GM21390 (cell line): Measurements from ENCODE around the gene C6orf132.
"Not testable (repeated sequence)": the region's sequence is repeated elsewhere in the genome, so short reads cannot be mapped to it uniquely, and the experiment has no call there.

ENCODE experiments used
- ATAC-seq: cut with Tn5 transposase; IDR thresholded peaks from one replicate; pipeline ENCODE4 v1.9.1; 2021; ENCODE audit not compliant: unreplicated experiment

The C6orf132 gene

DNA sequence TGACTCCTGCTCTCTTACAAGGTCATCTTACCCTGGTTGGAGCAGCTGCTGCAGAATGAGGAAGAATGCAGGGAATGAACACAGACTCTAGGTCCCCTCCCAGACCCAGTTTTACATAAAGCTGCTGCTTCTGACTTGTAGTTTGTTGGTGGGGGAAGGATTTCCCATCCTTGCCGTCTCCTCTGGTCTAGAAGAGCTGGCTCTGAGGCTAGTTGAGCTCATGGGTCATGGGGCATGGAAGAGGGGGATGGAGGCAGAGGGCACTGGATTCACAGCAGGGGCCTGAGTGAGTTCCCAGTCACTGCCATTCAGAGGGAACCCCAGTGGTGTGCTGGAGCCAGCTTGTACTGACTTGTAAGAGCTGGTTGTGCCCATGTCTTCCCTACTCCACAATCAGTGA is 21.6 kb upstream of the C6orf132 start:
- no peak for ATAC-seq

DNA sequence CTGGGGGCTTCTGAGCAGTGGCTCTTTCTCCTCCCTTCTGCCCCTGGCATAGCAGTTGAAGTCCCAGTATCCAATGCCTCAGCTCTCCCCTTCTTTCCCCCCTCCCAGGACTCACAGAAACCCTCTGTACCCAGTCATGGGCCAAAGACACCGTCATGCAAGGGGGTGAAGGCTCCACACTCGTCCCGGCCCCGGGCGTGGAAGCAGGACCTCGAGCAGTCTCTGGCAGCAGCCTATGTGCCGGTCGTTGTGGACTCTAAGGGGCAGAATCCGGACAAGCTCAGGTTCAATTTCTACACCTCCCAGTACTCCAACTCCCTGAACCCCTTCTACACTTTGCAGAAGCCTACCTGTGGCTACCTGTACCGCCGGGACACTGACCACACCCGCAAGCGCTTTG is 20.4 kb upstream of the C6orf132 start:
- no peak for ATAC-seq

DNA sequence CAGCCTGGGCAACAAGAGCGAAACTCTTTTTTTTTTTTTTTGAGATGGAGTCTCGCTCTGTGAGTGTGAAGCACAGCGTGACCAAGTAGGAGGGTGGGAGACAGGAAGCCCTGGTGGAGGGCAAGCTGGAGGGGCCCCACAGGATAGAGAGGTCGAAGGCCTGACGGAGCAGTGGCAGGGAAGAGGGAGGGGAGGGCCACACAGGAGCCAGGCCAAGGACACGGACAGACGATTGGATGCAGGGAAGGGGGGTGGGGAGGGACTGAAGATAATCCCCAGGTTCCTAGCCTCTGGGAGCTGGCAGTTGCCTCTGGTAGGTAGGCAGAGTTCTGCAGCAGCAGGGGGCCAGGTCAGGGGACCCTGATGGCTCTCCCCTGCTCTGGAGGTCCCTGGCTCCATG is 20.0 kb upstream of the C6orf132 start:
- no peak for ATAC-seq

DNA sequence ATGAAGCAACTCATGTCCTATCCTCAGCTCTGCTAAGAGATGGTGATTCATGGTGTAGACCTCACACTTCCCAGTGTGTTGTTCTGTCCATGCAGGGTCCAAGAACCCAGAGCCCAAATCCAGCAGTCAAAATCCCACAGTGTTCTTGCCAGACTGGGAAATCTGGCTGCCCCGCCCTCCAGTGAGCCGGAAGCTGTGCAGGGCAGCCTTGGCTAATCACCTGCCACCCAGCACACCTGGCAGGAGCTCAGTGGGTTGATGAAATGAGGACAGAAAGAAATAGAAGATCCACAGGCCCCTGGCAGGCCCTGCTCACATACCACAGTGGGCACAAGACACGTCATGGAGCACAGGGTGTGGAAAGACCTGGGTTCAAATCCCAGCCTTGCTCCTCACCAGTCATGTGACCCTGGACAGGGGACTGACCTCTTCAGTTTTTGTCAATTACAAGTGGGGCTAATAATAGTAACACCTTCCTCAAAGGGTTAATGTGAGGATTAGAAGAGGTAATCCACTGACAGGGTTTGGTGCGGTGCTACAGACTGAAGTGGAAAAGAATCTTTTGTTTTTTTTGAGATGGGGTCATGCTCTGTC is 17.1 kb upstream of the C6orf132 start:
- ATAC-seq, result no peak

GRCh38 chr6:42158631-42159030 is 16.2 kb upstream of the C6orf132 start:
- ATAC-seq, result no peak

- ATAC-seq, result no peak
These were observed 15.6 kb upstream of the C6orf132 start for GRCh38 chr6:42158011-42158410.

DNA sequence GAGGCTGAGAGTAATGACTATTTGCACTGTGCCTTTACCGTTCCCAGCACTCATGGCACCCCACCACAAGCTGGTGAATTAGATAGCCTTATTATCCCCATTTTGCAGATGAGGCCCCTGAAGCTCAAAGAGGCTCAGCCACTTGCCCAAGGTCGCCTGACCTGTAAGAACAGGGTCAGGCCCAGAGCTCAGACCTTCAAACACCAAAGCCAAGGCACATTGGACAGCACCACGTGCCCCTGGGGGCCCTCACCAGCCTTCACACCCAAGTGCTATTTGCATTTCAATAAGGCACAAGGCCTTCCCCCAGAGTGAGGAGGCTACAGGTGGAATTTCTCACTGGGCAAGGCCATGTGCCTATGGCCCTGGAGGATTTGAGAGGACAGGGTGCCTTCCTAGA is 14.2 kb upstream of the C6orf132 start:
- no peak for ATAC-seq

DNA sequence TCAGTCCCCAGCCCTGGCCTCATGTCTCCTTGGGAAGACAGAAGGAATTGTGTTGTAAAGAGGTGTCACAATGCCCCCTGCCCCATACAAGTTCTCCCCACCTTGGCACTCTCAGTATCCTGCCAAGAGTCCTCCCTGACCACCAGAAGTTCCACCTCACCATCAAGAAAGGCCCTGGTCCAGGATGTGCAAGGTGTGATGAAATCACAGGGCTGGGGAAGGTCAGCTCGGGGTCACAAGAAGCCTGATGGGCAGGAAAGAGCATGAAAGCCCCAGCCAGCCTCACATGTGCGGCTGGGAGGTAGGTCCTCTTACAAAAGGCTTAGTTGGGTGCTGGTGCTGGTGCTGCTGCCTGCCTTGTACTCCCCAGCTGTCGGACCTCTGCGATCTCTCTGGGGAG is 12.9 kb upstream of the C6orf132 start:
- ATAC-seq, result no peak

GRCh38 chr6:42154461-42155209 is 12.2 kb upstream of the C6orf132 start:
- no peak for ATAC-seq

DNA sequence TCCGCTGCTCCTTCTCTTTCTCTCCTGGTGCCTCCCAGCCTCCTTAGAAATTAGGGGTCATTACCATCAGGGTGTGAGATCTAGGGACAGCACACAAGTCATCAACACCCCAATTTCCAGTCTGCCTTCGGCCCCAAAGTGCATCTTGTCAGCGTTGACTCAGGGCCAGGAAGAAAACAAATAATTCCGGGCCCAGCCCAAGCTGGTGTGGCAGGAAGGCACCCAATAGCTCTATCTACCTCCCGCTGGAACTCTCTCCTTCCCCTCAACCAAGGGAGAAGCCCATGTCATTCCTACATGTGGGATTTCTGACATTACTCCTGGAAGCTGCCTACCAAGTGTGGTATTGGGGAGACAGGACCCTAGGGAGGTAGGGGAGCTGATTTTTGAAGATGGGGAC is 11.5 kb upstream of the C6orf132 start:
- ATAC-seq, result no peak

- ATAC-seq, result not testable (repeated sequence)
These were observed 10.3 kb upstream of the C6orf132 start for GRCh38 chr6:42152528-42153213.

DNA sequence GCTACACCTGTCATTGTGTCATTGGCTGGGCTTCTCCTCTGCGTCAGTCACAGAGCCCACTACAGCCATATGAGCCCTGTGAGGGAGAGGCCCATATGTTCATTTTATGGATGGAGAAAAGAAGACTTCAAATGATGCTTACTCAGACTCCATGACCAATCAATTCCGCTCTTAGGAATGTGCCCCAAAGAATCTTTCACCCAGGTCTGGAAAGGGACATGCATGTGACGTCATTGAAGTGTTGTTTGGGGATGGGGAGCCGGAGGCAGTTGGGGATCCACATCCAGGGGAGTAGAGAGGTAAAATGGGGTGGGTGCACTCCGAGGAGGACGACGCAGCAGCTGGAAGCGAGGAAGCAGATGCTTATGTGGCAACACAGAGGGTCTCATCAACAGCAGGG is 9.6 kb upstream of the C6orf132 start:
- ATAC-seq, result no peak

DNA sequence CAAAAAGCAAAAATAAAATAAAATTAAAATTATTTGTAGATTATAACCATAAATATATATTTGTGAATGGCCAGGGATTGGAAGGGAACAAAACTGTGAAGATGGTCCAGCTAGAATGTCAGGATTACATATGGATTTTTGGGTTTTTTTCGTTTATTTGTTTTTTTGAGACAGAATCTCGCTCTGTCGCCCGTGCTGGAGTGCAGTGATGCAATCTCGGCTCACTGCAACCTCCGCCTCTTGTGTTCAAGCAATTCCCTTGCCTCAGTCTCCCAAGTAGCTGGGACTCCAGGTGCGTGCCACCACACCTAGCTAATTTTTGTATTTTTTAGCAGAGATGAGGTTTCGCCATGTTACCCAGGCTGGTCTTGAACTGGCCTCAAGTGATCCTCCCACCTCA is 7.8 kb upstream of the C6orf132 start:
- no peak for ATAC-seq

GRCh38 chr6:42148058-42148457 is 5.6 kb upstream of the C6orf132 start:
- no peak for ATAC-seq

DNA sequence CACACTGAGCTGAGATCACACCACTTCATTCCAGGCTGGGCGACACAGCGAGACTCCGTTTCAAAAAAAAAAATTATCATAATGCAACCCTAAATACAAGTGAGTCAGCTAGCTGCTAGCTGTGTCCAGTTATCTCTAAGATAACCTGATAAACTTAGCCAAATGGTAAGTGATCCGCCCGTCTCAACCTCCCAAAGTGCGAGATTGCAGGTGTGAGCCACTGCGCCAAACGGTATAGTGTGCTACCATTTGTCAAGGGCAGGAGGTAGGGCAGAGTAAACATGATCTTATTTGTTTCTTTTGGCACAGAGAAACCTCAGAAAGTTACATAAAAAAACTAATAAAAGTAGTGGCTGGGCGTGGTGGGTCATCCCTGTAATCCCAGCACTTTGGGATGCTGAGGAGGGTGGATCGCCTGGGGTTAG is 4.7 kb upstream of the C6orf132 start:
- ATAC-seq, result no peak

DNA sequence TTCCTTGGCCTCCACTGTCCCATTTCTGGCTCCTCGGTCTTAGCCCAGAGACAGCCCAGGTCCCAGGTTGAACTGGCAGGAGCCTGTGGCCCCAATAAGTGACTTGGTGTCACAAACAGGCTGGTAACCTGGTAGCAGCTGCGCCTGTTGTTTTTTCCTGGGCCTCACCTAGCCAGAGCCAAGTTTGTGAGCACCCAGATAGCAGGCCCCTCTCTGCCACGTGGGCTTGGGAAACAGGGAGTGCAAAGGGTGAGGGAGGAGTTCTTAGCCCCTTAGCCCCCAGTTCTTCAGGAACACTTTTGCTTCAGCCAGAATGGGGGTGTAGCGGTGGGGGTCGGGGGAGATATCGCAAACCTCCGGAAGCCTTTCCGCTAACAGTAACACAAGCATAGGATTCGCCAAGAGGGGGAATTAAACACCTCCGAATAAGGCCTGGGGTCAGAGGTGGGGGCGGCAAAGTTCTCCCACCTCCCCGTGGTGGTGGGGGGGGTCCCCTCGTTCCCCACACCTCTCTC is 760 bp downstream of the C6orf132 start:
- ATAC-seq, result no peak

GRCh38 chr6:42140756-42141602 is 1.4 kb downstream of the C6orf132 start:
- ATAC-seq, result no peak

DNA sequence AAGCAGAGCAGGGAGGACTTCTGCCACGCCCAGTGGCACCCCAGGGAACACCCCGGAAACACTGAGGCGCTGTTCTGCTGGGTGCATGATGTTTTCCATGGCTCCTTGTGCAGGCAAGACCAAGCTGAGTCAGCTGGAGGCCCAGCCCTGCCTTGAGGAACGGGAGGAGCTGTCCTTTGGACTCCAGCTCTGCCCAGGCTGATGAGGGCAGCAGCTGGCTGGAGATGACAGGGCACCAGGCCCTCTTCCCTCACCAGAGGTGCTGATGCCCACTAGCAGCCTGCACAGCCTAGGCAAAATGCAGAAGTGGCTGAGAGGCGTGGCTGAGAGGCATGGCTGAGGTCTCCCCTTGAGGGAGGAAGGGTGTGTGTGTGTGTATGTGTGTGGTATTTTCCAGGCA is 2.4 kb downstream of the C6orf132 start:
- ATAC-seq, result no peak

DNA sequence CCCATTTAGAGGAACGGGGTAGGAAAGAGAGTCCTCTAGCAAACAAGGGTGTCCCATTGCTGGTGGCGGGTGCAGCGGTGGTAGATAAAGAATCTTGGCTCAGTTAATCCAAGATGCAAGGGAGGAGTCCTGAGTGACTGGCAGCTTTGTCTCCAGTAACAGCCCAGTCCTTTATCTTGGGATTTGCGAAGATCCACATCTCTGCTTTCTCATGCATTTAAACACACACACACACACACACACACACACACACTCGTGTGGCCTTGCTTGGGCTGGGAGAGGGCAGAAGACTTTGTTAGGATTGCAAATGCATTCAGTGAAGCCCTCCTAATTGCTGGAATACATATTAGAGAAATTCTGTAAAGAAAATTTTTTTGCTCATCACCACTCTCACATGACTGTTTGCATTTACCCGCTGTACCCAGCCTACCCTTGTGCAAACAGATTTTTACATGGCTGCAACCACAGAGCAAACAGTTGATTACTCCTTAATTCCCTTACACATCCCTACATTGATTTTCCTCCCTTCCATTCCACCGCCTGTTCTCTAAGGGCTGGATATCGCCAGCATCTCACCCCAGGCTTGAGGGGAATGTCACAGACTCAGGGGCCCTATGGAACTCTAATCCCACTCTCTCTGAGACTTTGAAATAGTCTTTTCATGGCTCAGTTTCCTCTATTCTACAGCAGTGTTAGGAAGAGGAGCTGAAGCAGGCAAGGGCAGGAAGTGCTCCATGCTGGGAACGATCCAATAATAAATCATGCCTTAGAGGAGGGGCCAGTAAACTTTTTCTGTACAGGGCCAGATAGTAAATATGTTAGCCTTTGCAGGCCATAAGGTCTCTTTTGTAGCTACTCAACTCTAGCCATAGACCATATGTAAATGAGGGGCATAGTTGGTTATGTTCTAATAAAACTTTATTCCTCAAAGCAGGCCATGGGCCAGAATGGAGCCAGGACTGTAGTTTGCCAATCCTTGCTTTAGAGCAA is 3.5 kb downstream of the C6orf132 start:
- ATAC-seq, result no peak

- ATAC-seq, result no peak
These were observed 4.2 kb downstream of the C6orf132 start for GRCh38 chr6:42138190-42138589.
